HEK293 (cell line): ENCODE data around the gene ZNF609.
A peak's percentile ranks its signal among the peaks of the same experiment; 100 is the strongest.

Experiments used
- CTCF ChIA-PET: fragments of 350-600 bp; formaldehyde crosslinking; extraction: SDS; loops from one replicate; lab custom pipeline; 2021; ENCODE audit warnings: antibody characterized with exemption; lab: Yijun Ruan, JAX
- POLR2A ChIA-PET: fragments of 300-600 bp; formaldehyde crosslinking; extraction: SDS; loops from one replicate; lab custom pipeline; 2020; ENCODE audit warnings: antibody characterized with exemption, inconsistent platforms; lab: Yijun Ruan, JAX
- H3K27ac ChIP-seq: fragments of 200-500 bp; sonication (Bioruptor generic); 2 replicates; pipeline ENCODE4 v1.5.1; 2014; ENCODE audit warnings: low read depth, low read length, control low read depth, inconsistent platforms; ENCODE audit errors: extremely low read depth
- H3K36me3 ChIP-seq, 2 experiments: fragments of 200-500 bp in 1 of 2; sonication (Bioruptor generic) in 1 of 2; 1 replicate in 1 of 2; 2 replicates in 1 of 2; pipeline ENCODE4 v1.5.1; 2014 to 2017; ENCODE audit warnings: inconsistent platforms in 2 of 2, low read length in 2 of 2; ENCODE audit not compliant: control insufficient read depth in 2 of 2, insufficient read depth in 1 of 2
- H3K4me1 ChIP-seq: fragments of 200-500 bp; sonication (Bioruptor generic); 2 replicates; pipeline ENCODE4 v1.5.1; 2014; ENCODE audit warnings: mild to moderate bottlenecking, low read length, inconsistent platforms; ENCODE audit not compliant: control insufficient read depth, insufficient read depth
- H3K4me3 ChIP-seq: 2 replicates; pipeline ENCODE4 v1.5.1; 2011; ENCODE audit warnings: low read depth, mild to moderate bottlenecking, control low read depth, low read length, moderate library complexity
- H3K9me3 ChIP-seq: fragments of 200-500 bp; sonication (Bioruptor generic); 2 replicates; pipeline ENCODE4 v1.5.1; 2014; ENCODE audit warnings: low read depth, low read length, inconsistent platforms; ENCODE audit not compliant: control insufficient read depth, insufficient read depth
- FEZF1 ChIP-seq: fragments of 450-650 bp; formaldehyde crosslinking; IDR thresholded peaks from 2 replicates; pipeline ENCODE4 v1.5.1; 2016; ENCODE audit warnings: missing biosample characterization, missing genetic modification characterization
- HOXD13 ChIP-seq: sonication (generic); formaldehyde crosslinking; IDR thresholded peaks from 2 replicates; pipeline ENCODE4 v1.8.0; 2022; ENCODE audit warnings: missing genetic modification reagents, borderline replicate concordance
- MZF1 ChIP-seq: fragments of 450-650 bp; formaldehyde crosslinking; IDR thresholded peaks from 2 replicates; pipeline ENCODE4 v1.5.1; 2017; ENCODE audit warnings: missing biosample characterization, missing genetic modification characterization, borderline replicate concordance
- OVOL3 ChIP-seq: fragments of 450-650 bp; formaldehyde crosslinking; IDR thresholded peaks from 2 replicates; pipeline ENCODE4 v1.5.1; 2016; ENCODE audit warnings: missing biosample characterization, missing genetic modification characterization
- PRDM1 ChIP-seq: fragments of 450-650 bp; formaldehyde crosslinking; IDR thresholded peaks from 2 replicates; pipeline ENCODE4; 2016; ENCODE audit warnings: missing biosample characterization, missing genetic modification characterization
- PRDM6 ChIP-seq: fragments of 450-650 bp; formaldehyde crosslinking; IDR thresholded peaks from 2 replicates; pipeline ENCODE4 v1.5.1; 2017; ENCODE audit warnings: missing biosample characterization, missing genetic modification characterization
- REPIN1 ChIP-seq: fragments of 450-650 bp; formaldehyde crosslinking; IDR thresholded peaks from 2 replicates; pipeline ENCODE4 v1.5.1; 2017; ENCODE audit warnings: missing biosample characterization, missing genetic modification characterization, low read depth
- SCRT1 ChIP-seq: fragments of 450-650 bp; formaldehyde crosslinking; IDR thresholded peaks from 2 replicates; pipeline ENCODE4 v1.5.1; 2016; ENCODE audit warnings: missing biosample characterization, missing genetic modification characterization, borderline replicate concordance
- YY1 ChIP-seq: fragments of 450-650 bp; formaldehyde crosslinking; IDR thresholded peaks from 2 replicates; pipeline ENCODE4 v1.5.1; 2018; ENCODE audit warnings: missing biosample characterization, missing genetic modification characterization
- ZBTB1 ChIP-seq: fragments of 450-650 bp; formaldehyde crosslinking; IDR thresholded peaks from 2 replicates; pipeline ENCODE4 v1.5.1; 2016; ENCODE audit warnings: missing biosample characterization, missing genetic modification characterization
- ZNF112 ChIP-seq: fragments of 450-650 bp; formaldehyde crosslinking; IDR thresholded peaks from 2 replicates; pipeline ENCODE4 v1.5.0; 2017; ENCODE audit warnings: missing biosample characterization, missing genetic modification characterization
- ZNF114 ChIP-seq: fragments of 450-650 bp; formaldehyde crosslinking; IDR thresholded peaks from 2 replicates; pipeline ENCODE4 v1.5.0; 2017; ENCODE audit warnings: missing biosample characterization, missing genetic modification characterization
- ZNF214 ChIP-seq: fragments of 450-650 bp; formaldehyde crosslinking; IDR thresholded peaks from 2 replicates; pipeline ENCODE4 v1.5.1; 2017; ENCODE audit warnings: missing biosample characterization, mild to moderate bottlenecking, missing genetic modification characterization, borderline replicate concordance
- ZNF223 ChIP-seq: fragments of 450-650 bp; formaldehyde crosslinking; IDR thresholded peaks from 2 replicates; pipeline ENCODE4 v1.5.1; 2016; ENCODE audit warnings: missing biosample characterization, missing genetic modification characterization
- ZNF24 ChIP-seq: fragments of 450-650 bp; formaldehyde crosslinking; IDR thresholded peaks from 2 replicates; pipeline ENCODE4 v1.5.1; 2016; ENCODE audit warnings: missing biosample characterization, missing genetic modification characterization
- ZNF391 ChIP-seq: fragments of 450-650 bp; formaldehyde crosslinking; IDR thresholded peaks from 2 replicates; pipeline ENCODE4 v1.5.1; 2016; ENCODE audit warnings: low read depth, missing biosample characterization, missing genetic modification characterization, borderline replicate concordance
- ZNF398 ChIP-seq: fragments of 450-650 bp; formaldehyde crosslinking; IDR thresholded peaks from 2 replicates; pipeline ENCODE4 v1.5.1; 2017; ENCODE audit warnings: missing biosample characterization, missing genetic modification characterization
- ZNF510 ChIP-seq: fragments of 450-650 bp; formaldehyde crosslinking; IDR thresholded peaks from 2 replicates; pipeline ENCODE4 v1.5.1; 2018; ENCODE audit warnings: mild to moderate bottlenecking, missing genetic modification characterization, missing biosample characterization; ENCODE audit not compliant: insufficient replicate concordance
- ZNF548 ChIP-seq: fragments of 450-650 bp; formaldehyde crosslinking; IDR thresholded peaks from 2 replicates; pipeline ENCODE4 v1.5.1; 2016; ENCODE audit warnings: missing biosample characterization, missing genetic modification characterization
- ZNF658 ChIP-seq: fragments of 450-650 bp; formaldehyde crosslinking; IDR thresholded peaks from 2 replicates; pipeline ENCODE4; 2016; ENCODE audit warnings: missing biosample characterization, missing genetic modification characterization
- ZNF768 ChIP-seq: fragments of 450-650 bp; formaldehyde crosslinking; IDR thresholded peaks from 2 replicates; pipeline ENCODE4 v1.5.1; 2018; ENCODE audit warnings: missing biosample characterization, mild to moderate bottlenecking, missing genetic modification characterization
- ZNF837 ChIP-seq: fragments of 450-650 bp; formaldehyde crosslinking; IDR thresholded peaks from 2 replicates; pipeline ENCODE4 v1.5.1; 2016; ENCODE audit warnings: missing biosample characterization, missing genetic modification characterization
- ZSCAN16 ChIP-seq: fragments of 450-650 bp; formaldehyde crosslinking; IDR thresholded peaks from 2 replicates; pipeline ENCODE4 v1.5.1; 2016; ENCODE audit warnings: missing biosample characterization, missing genetic modification characterization
- ZSCAN23 ChIP-seq: fragments of 450-650 bp; formaldehyde crosslinking; IDR thresholded peaks from 2 replicates; pipeline ENCODE4 v1.5.1; 2016; ENCODE audit warnings: missing biosample characterization, missing genetic modification characterization
- TF ChIP-seq, protein P1 (sequence below): fragments of 450-650 bp; formaldehyde crosslinking; IDR thresholded peaks from 2 replicates; pipeline ENCODE4 v1.5.1; 2017; ENCODE audit warnings: missing biosample characterization, missing genetic modification characterization

The ZNF609 gene

DNA sequence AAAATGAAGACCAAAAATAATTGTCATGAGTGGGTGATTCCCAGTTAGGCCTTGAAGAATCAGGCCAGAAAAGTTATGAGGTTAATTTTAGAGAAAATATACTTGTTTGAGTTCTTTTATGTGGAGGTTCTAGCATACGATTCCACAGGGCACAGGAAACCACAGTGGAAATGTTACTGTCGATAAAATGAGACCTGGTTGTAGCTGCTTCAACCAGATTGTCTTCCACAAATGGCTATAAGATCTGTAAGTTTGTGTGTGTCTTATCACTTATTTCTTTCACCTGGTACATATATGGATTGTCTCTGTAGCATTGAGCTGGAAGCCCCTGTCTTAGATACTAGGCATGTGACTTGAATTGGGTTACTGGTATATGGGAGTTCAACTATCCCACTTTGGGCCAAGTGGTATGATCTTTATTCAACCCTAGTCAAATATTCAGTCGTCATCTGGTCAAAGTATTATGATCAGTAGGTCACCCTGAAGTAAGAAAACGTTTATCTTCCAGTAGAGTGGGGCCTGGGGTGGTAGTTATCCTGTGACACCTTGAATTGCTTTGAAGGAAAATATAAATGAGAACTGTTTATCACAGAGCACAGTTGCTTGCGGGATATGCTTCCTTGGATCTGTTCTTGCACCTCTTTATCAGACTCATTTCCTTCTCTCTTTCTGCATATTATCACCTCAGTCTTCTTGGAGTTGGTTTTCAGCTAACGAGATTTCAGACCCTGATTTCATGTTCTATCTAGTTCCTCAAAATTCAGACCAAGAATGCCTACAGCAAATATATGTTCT lies 21.5 kb upstream of the ZNF609 start (continued):
- no peak for TF ChIP-seq ZNF510 (tag by site-specific recombination)
- TF ChIP-seq PRDM6 (tag by site-specific recombination): no peak
- TF ChIP-seq ZSCAN16: no peak
- TF ChIP-seq ZNF768: no peak
- TF ChIP-seq, protein P1, sequence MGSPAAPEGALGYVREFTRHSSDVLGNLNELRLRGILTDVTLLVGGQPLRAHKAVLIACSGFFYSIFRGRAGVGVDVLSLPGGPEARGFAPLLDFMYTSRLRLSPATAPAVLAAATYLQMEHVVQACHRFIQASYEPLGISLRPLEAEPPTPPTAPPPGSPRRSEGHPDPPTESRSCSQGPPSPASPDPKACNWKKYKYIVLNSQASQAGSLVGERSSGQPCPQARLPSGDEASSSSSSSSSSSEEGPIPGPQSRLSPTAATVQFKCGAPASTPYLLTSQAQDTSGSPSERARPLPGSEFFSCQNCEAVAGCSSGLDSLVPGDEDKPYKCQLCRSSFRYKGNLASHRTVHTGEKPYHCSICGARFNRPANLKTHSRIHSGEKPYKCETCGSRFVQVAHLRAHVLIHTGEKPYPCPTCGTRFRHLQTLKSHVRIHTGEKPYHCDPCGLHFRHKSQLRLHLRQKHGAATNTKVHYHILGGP (tag by site-specific recombination): no peak
- no peak for TF ChIP-seq ZNF658 (tag by site-specific recombination)
- TF ChIP-seq MZF1 (tag by site-specific recombination): no peak
- TF ChIP-seq ZNF24 (tag by site-specific recombination): no peak
- no peak for TF ChIP-seq ZNF214 (tag by site-specific recombination)
- no peak for TF ChIP-seq ZSCAN23
- no peak for TF ChIP-seq ZNF223 (tag by site-specific recombination)
- TF ChIP-seq ZNF398 (tag by site-specific recombination): no peak
- TF ChIP-seq REPIN1 (tag by site-specific recombination): no peak

DNA sequence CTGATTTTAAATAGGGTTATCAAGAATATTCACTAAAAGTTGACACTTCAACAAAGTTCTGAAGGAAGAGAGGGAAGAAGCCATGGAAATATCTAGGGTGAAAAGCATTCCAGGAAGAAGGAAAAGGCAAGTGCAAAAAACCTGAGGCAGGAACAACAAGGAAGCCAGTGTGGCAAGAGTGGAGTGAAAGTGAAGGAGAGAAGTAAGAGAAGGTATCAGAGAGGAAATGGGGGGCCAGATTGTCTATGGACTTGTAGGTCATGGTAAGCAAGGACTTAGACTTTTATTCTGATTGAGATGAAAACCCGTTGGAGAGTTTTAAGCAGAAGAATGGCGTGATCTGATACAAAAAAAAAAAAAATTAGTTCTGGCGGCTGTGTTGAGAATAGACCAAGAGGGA lies 18.5 kb upstream of the ZNF609 start:
- ChIA-PET CTCF (no interaction called here), POLR2A (no interaction called here)
- Histone ChIP-seq H3K4me3 (no peak overlapping the region), H3K27ac (no peak overlapping the region), H3K36me3 (peaks cover 0 to 3% of the 10 kb centered on the region in 2 experiments; a peak in 2 of 3 replicates), H3K4me1 (no peaks in the 10 kb centered on the region; the same call in 1 of the 2 replicates), H3K9me3 (no peaks in the 10 kb centered on the region)
- TF ChIP-seq YY1 (tag by site-specific recombination): no peak
- peak; percentile 55 for TF ChIP-seq PRDM1 (tag by site-specific recombination)
- TF ChIP-seq REPIN1 (tag by site-specific recombination): no peak

GRCh38 chr15:64443016-64443415 lies 17.4 kb upstream of the ZNF609 start:
- H3K9me3 ChIP-seq: no peaks in the 10 kb centered on the region
- no peak overlapping the region for H3K4me3 ChIP-seq
- H3K27ac ChIP-seq: no peak overlapping the region
- CTCF ChIA-PET: interaction anchor here (0.6 kb wide), 1 partner anchor 123 kb away, joined by 4 read pairs; no protein-coding TSS in a partner anchor
- H3K36me3 ChIP-seq: peaks cover 0 to 14% of the 10 kb centered on the region in 2 experiments; a peak in 2 of 3 replicates
- no peaks in the 10 kb centered on the region; the same call in 1 of the 2 replicates for H3K4me1 ChIP-seq
- POLR2A ChIA-PET: interaction anchor here (1.2 kb wide), 1 partner anchor 17 kb away, joined by 3 read pairs; the partner anchor contains the start of gene ZNF609
- TF ChIP-seq ZNF548 (tag by site-specific recombination): no peak
- no peak for TF ChIP-seq ZNF391 (tag by site-specific recombination)
- no peak for TF ChIP-seq ZNF114 (tag by site-specific recombination)
- no peak for TF ChIP-seq HOXD13
- TF ChIP-seq FEZF1 (tag by site-specific recombination): no peak
- no peak for TF ChIP-seq ZNF112 (tag by site-specific recombination)
- no peak for TF ChIP-seq ZNF214 (tag by site-specific recombination)
- no peak for TF ChIP-seq OVOL3 (tag by site-specific recombination)
- no peak for TF ChIP-seq ZBTB1 (tag by site-specific recombination)
- TF ChIP-seq SCRT1 (tag by site-specific recombination): no peak
- TF ChIP-seq ZNF837 (tag by site-specific recombination): no peak
